ENCODE results near the gene TRIO. TPM values are rescaled to one million over a fixed set of nuclear protein-coding genes. Genes with fewer than 3 reads are reported as not detected.

The TRIO gene
- total and polyA plus RNA-seq, 12 donors: 26.2 to 85.2 (median 61.9) TPM

DNA sequence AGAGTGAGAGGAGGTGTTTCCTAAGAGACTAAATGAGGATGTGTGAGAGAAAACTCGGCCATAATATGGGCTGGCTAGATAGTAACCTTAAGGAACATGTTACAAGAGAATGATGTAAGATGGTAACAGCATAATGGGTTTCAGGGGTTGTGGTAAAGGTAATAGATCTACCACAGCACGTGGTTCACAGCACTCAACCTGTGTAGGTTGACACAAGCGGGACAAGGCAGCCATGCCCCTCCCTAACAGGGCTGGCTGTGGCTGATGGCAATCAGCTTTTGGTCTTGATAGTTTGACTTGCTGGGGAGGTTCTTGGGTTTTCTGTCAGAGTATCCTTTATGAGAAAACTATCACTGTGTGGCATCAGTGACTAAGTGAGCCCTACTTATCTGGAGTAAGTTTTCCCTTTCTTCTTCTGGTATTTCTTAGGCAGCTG, 138.6 kb downstream of the TRIO start:
- WGBS, 2 donors: 67 to 78% methylated on average over 3 of the region's 3 CpGs
- DNase-seq (no peak), ATAC-seq (no peak)
- H3K36me3 ChIP-seq: peaks cover 0 to 26% (median 0%) of the 10 kb centered on the region in 9 donors
- H3K4me1 ChIP-seq: peaks cover 8 to 96% (median 64%) of the 10 kb centered on the region in 9 donors
- TF ChIP-seq, protein P1, sequence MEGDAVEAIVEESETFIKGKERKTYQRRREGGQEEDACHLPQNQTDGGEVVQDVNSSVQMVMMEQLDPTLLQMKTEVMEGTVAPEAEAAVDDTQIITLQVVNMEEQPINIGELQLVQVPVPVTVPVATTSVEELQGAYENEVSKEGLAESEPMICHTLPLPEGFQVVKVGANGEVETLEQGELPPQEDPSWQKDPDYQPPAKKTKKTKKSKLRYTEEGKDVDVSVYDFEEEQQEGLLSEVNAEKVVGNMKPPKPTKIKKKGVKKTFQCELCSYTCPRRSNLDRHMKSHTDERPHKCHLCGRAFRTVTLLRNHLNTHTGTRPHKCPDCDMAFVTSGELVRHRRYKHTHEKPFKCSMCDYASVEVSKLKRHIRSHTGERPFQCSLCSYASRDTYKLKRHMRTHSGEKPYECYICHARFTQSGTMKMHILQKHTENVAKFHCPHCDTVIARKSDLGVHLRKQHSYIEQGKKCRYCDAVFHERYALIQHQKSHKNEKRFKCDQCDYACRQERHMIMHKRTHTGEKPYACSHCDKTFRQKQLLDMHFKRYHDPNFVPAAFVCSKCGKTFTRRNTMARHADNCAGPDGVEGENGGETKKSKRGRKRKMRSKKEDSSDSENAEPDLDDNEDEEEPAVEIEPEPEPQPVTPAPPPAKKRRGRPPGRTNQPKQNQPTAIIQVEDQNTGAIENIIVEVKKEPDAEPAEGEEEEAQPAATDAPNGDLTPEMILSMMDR (IDR thresholded peaks at IDR 0.05): no peak
- H3K4me3 ChIP-seq: no peak overlapping the region
- intact Hi-C loops (cut with DNase I): no loop called here
- H3K27ac ChIP-seq: peak overlapping the region in 1 of 10 donors; percentile 16
- H3K9me3 ChIP-seq: no peaks in the 10 kb centered on the region
- no peaks in the 10 kb centered on the region for H3K27me3 ChIP-seq

DNA sequence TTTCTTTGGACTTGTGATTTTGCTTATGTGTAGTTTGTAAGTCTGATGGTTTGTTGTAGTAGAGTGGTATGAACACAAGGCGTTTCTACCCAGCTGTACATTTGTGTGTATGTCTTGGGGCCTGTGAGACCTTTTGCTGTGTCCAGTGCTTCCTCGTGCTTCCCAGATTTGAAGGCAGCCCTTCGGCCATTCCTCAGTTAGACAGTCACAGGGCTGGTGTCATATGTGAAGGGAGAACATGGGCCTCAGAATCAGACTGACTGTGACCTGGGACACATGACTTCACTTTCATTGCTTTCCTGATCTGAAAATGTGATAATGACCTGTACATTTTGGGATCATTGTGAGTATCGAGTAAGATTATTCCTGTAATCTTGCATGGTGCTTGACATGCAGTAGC, 140.0 kb downstream of the TRIO start:
- H3K36me3 ChIP-seq: peaks cover 0 to 39% (median 0%) of the 10 kb centered on the region in 9 donors
- H3K27me3 ChIP-seq: no peaks in the 10 kb centered on the region
- no peak for ATAC-seq
- peaks cover 8 to 93% (median 56%) of the 10 kb centered on the region in 9 donors for H3K4me1 ChIP-seq
- no peaks in the 10 kb centered on the region for H3K9me3 ChIP-seq
- no peak for DNase-seq
- TF ChIP-seq, protein P1 (IDR thresholded peaks at IDR 0.05): no peak
- no peak overlapping the region for H3K27ac ChIP-seq
- H3K4me3 ChIP-seq: no peak overlapping the region
- WGBS, 2 donors: 79 to 82% methylated on average over 4 of the region's 4 CpGs
- intact Hi-C loops (cut with DNase I): no loop called here

DNA sequence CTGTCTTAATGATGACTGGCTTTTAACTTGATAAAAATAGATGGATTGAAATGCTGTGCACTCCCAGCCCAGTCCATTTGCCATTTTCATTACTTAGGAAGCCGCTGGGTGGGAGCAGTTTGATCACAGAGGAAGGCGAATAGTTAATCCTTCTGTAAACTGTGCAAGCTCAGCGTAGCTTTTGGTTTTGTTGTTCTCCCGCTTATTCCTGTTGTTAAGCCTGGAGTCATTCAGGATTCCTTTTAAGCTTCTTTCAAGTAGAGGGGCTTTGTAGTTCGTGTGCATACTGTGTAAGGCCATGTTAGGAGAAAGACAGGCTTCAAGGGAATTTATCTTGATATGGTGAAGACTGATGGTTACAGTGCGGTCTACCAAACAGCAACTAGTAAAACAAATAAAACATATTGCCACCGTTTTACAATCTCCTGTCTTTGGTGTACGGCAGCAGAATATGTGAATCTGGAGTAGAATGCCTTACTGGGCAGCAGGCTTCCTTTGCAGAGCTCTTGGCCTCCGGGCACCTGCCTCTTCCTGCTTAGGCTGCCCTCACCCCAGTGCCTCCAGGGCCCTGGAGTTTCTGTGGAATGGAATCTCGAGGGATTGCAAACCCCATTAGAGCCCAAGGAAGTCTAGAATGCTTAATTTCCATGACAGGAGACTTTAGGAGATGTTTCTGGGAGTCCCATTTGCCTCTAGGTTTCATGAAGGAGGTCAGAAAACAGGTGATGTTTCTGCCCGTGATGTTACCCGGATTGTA, 141.4 kb downstream of the TRIO start:
- ATAC-seq (no peak), DNase-seq (no peak)
- no peak overlapping the region for H3K4me3 ChIP-seq
- intact Hi-C loops (cut with DNase I): no loop called here
- no peaks in the 10 kb centered on the region for H3K27me3 ChIP-seq
- peaks cover 8 to 80% (median 54%) of the 10 kb centered on the region in 9 donors for H3K4me1 ChIP-seq
- peaks cover 0 to 54% (median 6%) of the 10 kb centered on the region in 9 donors for H3K36me3 ChIP-seq
- WGBS, 2 donors: 83 to 87% methylated on average over 12 of the region's 12 CpGs
- no peak overlapping the region for H3K27ac ChIP-seq
- no peaks in the 10 kb centered on the region for H3K9me3 ChIP-seq
- TF ChIP-seq, protein P1 (IDR thresholded peaks at IDR 0.05): no peak

DNA sequence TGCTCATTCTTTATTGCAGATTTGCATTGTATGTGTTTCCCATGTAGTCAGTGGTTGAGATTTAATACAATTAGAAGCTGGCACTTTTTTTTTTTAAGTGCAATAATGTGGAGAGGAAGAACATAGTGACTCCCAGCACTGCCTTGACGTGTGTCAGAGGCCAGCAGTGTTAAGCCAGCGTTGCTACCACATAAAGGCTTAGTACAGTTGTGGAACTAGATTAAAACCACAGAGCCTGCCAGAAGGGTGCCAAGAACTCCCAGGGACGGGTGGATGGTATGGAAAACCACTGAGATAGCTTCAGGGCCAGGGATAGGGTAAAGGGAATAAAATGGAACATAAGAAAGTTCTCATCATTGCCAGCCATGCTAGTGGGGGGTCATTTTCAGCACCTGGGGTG, 142.9 kb downstream of the TRIO start:
- TF ChIP-seq, protein P1 (IDR thresholded peaks at IDR 0.05): no peak
- peaks cover 8 to 66% (median 42%) of the 10 kb centered on the region in 9 donors for H3K4me1 ChIP-seq
- no peaks in the 10 kb centered on the region for H3K27me3 ChIP-seq
- no peaks in the 10 kb centered on the region for H3K9me3 ChIP-seq
- intact Hi-C loops (cut with DNase I): no loop called here
- ATAC-seq: peak; percentile 49 to 88 (median 79)
- 41 to 51% methylated on average over 3 of the region's 3 CpGs for WGBS, 2 donors
- DNase-seq: no peak
- peak overlapping the region in 1 of 10 donors; percentile 9 for H3K27ac ChIP-seq
- no peak overlapping the region for H3K4me3 ChIP-seq
- peaks cover 0 to 58% (median 6%) of the 10 kb centered on the region in 9 donors for H3K36me3 ChIP-seq

Measured in heart right ventricle (tissue), 16 donors.